Muscle of arm (tissue), 12 donors: ENCODE data around the gene SPATA13. TPM values are rescaled to one million over a fixed set of nuclear protein-coding genes. Genes with fewer than 3 reads are reported as not detected.

Experiments
- DNase-seq: peaks from one replicate; pipeline ENCODE4 v3.0.0-alpha.2; 2013
- polyA plus RNA-seq, 12 donors: library from polyadenylated mRNA; unstranded; fragments of 120-200 nt; gene quantifications; one replicate each; pipeline ENCODE4 v1.2.1, GENCODE V29; 2013; ENCODE audit not compliant: insufficient read length in 12 of 12

Gene SPATA13
- polyA plus RNA-seq, 12 donors, result 3.2 to 33.9 (median 4.5) TPM; not detected in 1

DNA sequence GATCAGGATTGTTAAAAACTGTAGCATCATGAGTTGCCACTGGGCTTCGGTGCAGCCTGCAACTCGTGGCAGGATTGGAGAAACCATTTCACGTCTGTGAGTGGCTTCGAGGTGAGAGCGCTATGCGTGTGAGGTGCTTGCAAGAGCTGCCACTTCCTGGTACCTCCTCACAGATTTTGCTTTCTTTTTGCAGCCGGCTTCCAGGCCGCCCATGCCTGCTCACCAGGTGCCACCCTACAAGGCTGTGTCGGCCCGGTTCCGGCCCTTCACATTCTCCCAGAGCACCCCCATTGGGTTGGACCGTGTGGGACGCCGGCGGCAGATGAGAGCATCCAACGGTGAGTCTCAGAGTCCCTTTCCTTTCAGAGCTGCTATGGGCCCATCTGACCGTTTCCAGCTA lies 91.0 kb downstream of the SPATA13 start:
- no peak for DNase-seq

DNA sequence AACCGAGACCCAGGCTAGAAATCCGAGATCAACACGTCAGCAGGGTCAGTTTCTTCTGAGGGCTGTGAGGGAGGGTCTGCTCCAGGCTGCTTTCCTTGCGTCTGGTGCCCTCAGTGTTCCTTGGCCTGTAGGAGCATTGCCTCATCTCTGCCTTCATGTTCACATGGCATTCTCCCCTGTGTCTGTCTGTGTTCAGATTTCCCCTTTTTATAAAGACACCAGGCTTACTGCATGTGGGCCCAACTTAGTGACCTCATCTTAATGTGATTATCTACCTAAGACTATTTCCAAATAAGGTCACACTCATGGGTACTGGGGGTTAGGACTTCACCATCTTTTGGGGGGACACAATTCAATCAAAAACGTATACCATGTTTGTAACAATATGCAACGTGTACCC lies 91.6 kb downstream of the SPATA13 start:
- DNase-seq, result no peak

DNA sequence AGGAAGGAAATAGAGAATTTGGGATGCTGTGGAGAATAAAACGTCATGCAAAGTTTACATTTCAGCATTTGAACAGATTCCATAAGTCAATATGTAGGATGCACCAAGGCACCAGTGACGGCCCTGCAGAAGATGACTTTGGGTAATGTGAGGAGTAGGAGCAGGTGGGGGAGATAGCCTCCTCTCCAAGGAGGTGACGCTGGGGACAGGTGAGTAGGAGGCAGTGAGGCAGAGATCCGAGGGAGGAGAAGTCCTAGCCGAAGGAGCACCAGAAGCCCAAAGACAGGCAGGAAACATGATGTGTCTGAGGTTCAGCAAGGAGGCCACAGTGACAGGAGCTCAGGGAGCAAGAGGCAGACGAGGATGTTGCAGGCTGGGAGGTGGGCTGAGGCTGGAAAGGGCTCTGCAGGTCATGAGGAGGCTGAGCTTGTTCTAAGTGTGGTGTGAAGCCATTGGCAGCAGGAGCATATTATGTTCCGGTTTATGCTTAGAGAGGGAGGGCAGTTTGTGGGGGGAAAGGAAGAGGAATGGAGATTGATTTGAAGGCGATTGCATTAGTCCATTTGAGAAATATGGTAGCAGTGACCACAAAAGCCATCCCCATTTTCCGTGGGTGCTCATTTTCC lies 93.1 kb downstream of the SPATA13 start:
- DNase-seq, result no peak

GRCh38 chr13:24254146-24254841 lies 93.8 kb downstream of the SPATA13 start:
- DNase-seq, result no peak

DNA sequence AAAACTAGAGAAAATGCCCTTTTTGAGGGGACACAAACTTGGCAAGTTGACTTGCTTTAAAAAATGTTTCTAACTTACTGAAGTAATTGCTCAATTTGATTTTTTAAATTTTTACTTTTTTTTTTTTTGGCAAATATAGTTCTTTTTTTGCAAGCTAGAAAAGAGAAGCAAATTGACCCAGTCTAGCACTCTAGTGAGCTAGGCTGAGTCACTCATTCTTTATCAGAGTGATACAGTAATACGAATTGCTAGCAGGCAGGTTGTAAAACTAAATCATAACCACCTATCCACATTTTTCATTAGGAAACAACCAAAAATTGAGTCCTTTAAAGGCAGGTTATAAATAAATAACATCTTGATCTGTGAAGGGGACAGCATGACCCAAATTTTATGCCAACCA lies 97.0 kb downstream of the SPATA13 start:
- DNase-seq, result no peak

DNA sequence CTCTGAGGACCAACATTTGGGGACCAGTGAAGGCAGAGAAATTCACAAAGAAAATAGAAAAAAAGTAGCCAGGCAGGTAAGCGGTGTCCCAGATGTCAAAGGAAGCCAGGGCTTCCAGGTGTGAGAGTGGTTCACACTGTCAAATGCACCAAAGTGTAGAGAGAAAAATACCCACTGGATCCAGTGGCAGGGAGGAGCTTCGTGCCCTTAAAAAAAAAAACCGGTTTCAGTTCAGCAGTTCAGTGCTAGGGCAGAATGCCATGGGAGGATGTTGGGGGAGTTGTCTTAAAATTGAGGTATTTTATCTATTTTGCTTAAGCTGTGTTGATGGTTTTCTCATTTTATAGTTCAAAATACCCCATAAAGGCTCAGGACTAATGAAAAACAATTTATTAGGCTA lies 101.0 kb downstream of the SPATA13 start:
- no peak for DNase-seq

DNA sequence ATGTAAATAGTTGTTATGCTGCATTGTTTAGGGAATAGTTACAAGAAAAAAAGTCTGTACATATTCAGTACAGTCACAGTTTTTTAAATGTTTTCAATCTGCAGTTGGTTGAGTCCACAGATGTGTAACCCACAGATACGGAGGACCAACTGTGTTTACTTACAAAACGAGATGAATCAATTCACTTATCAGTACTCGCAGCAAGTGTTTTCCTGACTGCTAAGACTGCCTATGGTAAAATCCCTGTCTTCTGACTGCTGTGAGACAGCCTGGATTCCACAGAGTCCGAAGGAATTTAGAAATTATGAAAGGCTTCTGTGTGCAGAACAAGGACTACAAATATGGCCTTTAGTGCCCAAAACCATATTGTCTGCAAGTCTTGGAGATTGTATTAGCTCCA lies 103.1 kb downstream of the SPATA13 start:
- no peak for DNase-seq

DNA sequence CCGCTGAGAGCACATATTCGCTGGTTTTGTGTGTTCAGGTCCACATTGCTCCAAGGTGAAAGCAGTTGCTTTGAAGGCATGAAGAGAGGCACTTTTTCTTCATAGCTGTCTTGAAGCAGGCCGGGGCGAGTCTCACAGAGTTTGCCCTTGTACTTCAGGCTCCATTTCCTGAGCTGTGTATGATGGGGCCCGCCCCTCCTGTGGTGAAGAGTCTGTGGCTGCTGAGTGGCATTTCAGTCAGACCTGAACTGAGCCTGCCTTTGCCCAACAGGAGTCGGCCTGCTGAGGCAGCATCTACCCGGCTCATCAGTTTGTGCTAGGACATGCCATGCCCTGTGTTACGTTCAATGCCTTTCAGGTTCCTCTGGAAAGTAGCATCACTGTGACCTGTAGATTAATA lies 104.5 kb downstream of the SPATA13 start:
- DNase-seq, result no peak

DNA sequence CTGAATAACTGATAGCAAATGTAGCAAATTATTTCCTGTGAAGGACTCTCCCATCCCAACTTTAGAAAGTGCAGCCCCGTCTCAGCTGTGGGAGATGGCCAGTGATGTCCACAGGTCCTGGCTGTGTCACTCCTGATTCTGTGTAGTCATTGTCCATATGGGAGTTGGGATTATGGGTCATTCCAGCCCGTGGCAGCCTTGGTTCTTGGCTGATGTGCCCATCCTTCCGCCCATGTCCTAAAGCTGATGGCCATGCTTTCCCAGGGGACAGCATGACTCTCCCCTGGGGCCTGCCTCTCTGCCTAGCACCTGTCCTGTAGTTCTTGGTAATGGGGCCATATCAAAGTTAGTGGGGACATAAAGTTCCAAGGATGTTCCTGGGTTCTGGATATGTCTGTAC lies 104.9 kb downstream of the SPATA13 start:
- no peak for DNase-seq

GRCh38 chr13:24267274-24267673 lies 106.8 kb downstream of the SPATA13 start:
- DNase-seq, result no peak

DNA sequence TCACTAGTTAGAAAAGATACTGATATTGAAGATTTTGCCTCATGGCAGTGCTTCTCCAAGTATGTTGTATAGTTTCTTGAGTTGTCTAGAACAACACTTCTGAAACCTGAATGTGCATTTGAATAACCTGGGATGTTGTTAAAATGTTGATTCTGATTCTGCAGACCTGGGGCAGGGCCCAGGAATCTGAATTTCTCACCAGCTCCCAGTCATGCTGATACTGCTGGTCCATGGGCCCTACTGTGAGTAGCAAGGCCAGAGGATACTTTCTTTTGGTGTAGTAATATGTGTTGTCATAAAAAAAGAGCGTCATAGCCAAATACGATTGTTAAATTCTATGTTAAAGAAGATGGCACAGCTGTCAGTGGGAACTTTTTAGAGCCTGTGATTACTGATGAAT lies 107.3 kb downstream of the SPATA13 start:
- no peak for DNase-seq

GRCh38 chr13:24269821-24270220 lies 109.3 kb downstream of the SPATA13 start:
- DNase-seq, result no peak

GRCh38 chr13:24270639-24271141 lies 110.2 kb downstream of the SPATA13 start:
- DNase-seq, result no peak

- DNase-seq, result no peak
Observed at GRCh38 chr13:24271231-24271600, 110.7 kb downstream of the SPATA13 start.

GRCh38 chr13:24271601-24272451 lies 111.3 kb downstream of the SPATA13 start:
- DNase-seq, result no peak

DNA sequence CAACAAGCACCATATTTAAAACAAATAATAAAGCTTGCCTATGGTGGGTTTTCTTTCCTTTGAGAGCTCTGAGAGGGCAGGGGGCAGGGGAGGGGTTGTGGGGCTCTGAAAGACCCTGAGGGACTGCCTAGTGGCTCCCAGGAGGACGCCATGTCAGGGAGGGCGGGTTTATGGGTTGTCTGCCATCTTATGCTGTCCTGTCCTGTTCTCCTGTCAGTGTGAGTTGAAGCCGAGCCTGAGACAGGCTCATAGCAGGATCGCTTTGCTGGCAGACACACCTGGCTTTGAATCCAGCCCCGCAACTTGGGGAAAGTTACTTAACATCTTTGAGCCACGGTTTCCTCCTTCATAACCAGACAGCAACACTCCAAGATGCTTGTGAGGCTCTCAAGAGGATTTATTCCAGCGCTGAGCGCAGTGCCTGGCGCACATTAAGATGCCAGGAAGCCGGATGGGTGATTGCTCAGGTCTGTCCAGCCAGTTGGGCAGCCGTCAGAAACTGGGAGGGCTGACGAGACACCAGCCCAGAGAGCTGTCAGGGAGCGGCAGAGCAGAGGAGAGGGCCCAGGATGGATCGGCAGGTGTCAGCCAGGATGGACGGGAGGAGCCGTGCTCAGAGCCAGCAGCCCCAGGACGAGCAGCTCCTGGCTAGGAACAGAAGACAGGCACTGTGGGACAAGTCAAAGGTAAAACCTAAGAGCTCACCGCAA lies 112.1 kb downstream of the SPATA13 start:
- no peak for DNase-seq

GRCh38 chr13:24273926-24274325 lies 113.4 kb downstream of the SPATA13 start:
- DNase-seq, result no peak

GRCh38 chr13:24274452-24275021 lies 114.0 kb downstream of the SPATA13 start:
- DNase-seq, result no peak

DNA sequence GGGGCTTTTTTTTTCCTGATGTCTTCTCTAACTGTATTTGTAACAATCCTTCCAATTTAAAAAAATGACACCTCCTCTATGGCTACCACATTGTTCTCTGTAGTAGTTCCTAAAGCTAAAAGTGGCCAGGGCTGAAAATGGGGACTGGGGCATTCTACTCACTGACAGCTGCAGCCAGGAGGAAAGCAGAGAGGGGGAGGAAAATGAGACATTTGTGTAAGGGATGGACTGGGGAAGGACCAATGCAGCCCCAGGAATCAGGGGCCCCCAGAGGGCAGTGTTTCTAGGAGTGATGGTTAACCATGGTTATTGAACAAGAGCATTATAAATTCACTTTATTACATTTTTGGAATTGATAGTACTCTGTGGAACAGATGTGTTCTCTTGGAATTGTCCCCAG lies 114.5 kb downstream of the SPATA13 start:
- no peak for DNase-seq

DNA sequence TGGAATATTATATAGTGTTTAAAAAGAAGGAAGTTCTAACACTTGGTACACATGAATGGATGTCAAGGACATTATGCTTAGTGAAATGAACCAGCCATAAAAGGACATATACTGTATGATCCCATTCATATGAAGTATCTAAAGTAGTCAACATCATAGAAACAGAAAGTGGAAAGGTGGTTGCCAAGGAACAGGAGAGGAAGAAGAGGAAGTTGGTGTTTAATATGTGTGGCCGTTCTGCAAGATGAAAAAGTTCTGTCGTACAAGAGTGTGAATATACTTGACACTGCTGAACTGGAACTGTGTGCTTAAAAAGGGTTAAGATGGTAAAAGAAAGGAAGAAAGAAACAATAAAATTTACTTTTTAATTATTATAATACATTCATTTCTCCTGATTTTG lies 115.8 kb downstream of the SPATA13 start:
- DNase-seq, result no peak

DNA sequence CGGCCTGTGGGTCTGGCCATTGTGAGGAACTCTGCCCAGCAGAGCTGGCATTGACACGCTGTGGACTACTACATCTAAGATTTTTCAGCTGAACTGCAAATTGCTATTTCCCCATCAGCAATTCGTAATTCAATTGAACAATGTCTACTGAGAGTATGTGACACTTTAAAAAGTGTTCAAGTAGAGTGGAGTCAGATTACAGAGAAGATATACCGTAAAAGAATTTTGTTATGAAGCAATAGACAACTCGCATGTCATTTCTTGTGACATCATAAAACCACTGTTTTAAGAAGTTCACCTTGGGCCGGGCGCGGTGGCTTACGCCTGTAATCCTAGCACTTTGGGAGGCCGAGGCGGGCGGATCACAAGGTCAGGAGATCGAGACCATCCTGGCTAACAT lies 116.3 kb downstream of the SPATA13 start:
- DNase-seq, result no peak

GRCh38 chr13:24277761-24278160 lies 117.2 kb downstream of the SPATA13 start:
- no peak for DNase-seq
